HG03432 (cell line): Measurements from ENCODE around the gene STPG3.
A peak's percentile ranks its signal among the peaks of the same experiment; 100 is the strongest.

ENCODE experiments used
- ATAC-seq: cut with Tn5 transposase; IDR thresholded peaks from one replicate; pipeline ENCODE4 v1.9.1; 2021; ENCODE audit warnings: mild to moderate bottlenecking, moderate library complexity; ENCODE audit not compliant: unreplicated experiment

STPG3 gene

DNA sequence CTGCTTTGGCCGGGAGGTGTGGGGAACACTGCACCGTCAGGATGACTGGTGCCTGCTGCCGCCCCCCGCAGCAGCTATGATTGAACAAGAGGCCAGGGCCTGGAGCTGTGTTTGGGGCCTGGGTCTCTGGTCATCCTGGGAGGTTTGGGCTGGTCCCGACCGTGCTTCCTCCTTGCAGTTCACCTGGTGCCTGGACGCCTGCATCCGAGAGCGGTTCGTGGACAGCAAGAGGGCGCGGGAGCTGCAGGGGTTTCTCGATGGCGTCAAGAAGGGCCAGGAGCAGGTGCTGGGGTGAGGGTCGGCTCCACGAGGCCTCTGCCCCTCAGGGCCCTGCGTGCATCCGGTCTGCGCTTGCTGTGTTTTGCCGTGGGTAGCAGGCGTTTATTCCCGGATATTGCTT is 13.0 kb downstream of the STPG3 start:
- ATAC-seq: no peak

DNA sequence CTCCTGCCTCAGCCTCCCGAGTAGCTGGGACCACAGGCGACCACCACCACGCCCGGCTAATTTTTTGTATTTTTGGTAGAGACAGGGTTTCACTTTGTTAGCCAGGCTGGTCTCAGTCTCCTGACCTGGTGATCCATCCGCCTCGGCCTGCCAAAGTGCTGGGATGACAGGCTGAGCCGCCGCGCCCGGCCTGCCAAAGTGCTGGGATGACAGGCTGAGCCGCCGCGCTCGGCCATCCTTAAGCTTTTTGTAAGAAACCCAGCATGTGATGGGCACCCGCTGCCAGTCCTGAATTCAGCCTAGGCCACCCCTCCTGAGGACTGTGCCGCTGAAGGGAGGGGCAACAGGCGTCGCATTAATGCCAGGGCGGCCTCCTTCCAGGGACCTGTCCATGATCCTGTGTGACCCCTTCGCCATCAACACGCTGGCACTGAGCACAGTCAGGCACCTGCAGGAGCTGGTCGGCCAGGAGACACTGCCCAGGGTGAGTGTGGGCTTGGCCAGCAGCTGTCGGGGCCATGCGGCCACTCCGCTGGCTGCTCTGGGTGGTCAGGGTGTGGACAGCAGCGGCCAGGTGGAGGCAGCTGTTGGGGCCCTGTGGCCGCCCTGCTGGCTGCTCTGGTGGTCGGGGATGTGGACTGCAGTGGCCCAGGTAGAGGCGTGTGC is 14.5 kb downstream of the STPG3 start:
- ATAC-seq: no peak

GRCh38 chr9:137266162-137266527 is 15.1 kb downstream of the STPG3 start:
- no peak for ATAC-seq

DNA sequence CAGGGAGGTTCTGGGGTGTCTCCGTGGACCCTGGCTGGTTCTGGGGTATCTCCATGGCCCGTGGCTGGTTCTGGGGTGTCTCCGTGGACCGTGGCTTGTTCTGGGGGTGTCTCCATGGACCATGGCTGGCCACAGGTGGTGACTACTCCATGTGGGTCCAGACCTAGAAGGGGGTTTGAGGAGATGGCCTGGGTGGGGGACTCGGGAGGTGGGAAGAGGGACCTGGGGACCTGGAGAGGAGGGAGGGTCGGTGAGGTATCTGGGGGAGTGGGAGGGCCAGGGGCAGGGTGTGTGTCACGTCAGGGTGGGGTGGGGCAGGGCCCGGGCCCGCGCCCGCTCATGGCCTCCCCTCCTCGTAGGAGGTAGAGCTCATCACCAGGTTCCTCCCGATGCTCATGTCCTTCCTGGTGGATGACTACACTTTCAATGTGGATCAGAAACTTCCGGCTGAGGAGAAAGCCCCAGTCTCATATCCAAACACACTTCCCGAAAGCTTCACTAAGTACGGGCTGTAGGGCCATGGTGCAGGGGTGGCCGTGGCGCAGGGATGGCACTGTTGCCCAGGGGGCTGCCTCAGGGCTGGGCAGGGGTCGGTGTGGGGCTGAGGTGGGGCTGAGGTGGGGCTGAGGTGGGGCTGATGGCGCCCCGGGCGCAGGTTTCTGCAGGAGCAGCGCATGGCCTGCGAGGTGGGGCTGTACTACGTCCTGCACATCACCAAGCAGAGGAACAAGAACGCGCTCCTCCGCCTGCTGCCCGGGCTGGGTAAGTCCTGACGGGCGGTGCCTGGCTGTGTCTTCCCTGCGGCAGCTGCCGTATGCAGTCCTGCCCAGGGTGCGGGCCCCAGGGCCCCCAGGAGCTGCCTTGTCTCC is 15.7 kb downstream of the STPG3 start:
- ATAC-seq: no peak

- ATAC-seq: no peak
Measured at GRCh38 chr9:137267933-137268355, 16.9 kb downstream of the STPG3 start.

DNA sequence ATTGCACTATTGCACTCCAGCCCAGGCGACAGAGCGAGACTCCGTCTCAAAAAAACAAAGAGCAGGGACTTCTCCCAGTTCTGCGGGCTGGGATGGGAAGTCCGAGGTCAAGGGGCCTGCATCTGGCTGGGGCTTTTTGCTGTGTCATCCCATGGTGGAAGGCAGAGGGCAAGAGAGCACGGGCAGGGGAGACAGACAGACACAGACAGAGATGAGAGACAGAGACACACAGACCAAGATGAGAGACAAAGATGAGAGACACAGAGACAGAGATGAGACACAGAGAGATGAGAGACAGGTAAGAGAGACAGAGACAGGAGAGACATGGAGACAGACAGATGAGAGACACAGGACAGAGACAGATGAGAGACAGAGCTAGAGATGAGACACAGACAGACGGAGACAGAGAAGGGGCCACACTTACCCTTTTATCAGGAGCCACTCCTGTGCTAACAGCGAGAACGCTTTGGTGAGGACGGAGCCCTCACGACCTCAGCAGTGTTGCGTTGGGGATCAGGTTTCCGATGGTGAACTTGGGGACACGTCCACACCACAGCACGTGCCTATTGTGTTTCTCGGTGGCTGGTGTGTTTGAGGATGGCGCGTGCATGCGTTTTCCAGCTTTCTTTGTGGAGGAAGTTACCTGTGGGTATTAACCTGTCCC is 17.6 kb downstream of the STPG3 start:
- no peak for ATAC-seq

DNA sequence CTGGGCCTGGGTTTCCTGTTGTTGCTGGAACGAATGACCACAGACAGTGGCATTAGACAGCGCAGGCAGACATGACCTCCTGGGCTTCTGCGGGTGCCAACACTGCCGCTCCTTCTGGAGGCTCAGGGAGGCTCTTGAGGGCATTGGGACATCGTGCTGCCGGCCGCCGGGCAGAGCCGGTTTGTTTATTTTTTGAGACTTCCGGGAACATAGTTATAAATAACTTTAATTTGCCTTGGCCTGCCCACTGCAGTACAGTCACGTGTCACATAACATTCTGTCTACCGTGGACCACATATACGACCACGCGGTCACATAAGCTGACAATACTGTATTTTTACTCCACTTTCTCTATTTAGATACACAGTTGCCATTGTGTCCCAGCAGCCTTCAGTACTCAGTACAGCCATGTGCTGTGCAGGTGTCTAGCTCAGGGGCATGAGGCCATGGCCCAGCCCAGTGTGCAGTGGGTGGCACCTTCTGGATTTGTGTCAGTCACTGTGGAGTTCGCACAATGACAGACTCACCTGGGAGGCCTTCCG is 18.2 kb downstream of the STPG3 start:
- ATAC-seq: no peak

- ATAC-seq: no peak
Measured at GRCh38 chr9:137270929-137271695, 20.0 kb downstream of the STPG3 start.

GRCh38 chr9:137271696-137272076 is 20.6 kb downstream of the STPG3 start:
- ATAC-seq: no peak

DNA sequence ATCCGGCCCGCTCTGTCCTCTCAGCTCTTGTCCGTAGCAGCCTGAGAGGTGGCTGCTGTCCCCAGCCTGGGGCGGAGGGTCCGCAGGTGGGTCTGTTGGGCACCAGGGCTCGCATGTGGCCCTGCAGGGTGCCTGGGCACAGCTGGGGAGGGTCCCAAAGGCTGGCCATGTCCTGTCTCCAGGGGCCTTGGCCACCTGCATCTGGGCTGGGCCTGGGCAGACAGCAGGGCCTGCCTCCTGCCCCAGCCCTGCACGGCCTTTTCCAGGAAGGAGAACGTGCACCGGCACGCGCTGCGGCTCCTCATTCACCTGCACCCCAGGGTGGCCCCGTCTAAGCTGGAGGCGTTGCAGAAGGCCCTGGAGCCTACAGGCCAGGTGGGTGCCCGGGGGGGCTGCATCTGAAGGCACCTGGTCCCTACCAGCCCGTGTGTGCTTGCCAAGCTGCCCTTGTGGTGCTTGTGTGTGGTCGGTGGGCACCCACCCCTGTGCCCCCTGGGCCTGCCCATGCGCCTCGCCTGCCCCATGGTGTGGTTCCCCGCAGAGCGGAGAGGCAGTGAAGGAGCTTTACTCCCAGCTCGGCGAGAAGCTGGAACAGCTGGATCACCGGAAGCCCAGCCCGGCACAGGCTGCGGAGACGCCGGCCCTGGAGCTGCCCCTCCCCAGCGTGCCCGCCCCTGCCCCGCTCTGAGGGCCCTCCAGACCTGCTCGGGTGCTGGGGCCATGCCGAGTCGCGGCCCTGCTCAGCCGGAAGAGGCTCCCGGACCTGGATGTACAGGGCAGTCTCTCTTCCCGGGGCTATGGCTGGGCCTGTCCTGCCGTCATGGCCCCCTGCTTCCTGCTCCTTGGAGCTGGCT is 21.4 kb downstream of the STPG3 start:
- no peak for ATAC-seq

GRCh38 chr9:137273095-137273490 is 22.0 kb downstream of the STPG3 start:
- ATAC-seq: no peak

GRCh38 chr9:137273611-137274320 is 22.7 kb downstream of the STPG3 start:
- no peak for ATAC-seq

- ATAC-seq: no peak
Measured at GRCh38 chr9:137275203-137275587, 24.1 kb downstream of the STPG3 start.

GRCh38 chr9:137275588-137276472 is 24.7 kb downstream of the STPG3 start:
- no peak for ATAC-seq

- no peak for ATAC-seq
Measured at GRCh38 chr9:137276473-137277328, 25.6 kb downstream of the STPG3 start.

- peak; percentile 68 for ATAC-seq
Measured at GRCh38 chr9:137277329-137278041, 26.4 kb downstream of the STPG3 start, which contains the start of gene TOR4A. Gene TOR4A, plus strand, starts transcription at chr9:137277726. Its CDS starts 964 bp downstream, at chr9:137278690.
